ENCODE measurements around the gene TEN1.

TEN1 gene

GRCh38 chr17:75976175-75976848 is 2.7 kb upstream of the TEN1 start:
- no peak for DNase-seq (ENCODE audit: low read depth in 2 of 2)

GRCh38 chr17:75979705-75980187 is 706 bp downstream of the TEN1 start:
- no peak for DNase-seq (ENCODE audit: low read depth in 2 of 2)

GRCh38 chr17:75980188-75981018 is 1.4 kb downstream of the TEN1 start:
- DNase-seq (ENCODE audit: low read depth in 2 of 2): no peak

GRCh38 chr17:75981019-75981615 is 2.1 kb downstream of the TEN1 start:
- no peak for DNase-seq (ENCODE audit: low read depth in 2 of 2)

- no peak for DNase-seq (ENCODE audit: low read depth in 2 of 2)
Measured at GRCh38 chr17:75983501-75984181, 4.6 kb downstream of the TEN1 start.

- DNase-seq (ENCODE audit: low read depth in 2 of 2): no peak
Measured at GRCh38 chr17:75985986-75986385, 6.9 kb downstream of the TEN1 start.

GRCh38 chr17:75987041-75987440 is 8.0 kb downstream of the TEN1 start:
- no peak for DNase-seq (ENCODE audit: low read depth in 2 of 2)

GRCh38 chr17:75991396-75991795 is 12.4 kb downstream of the TEN1 start:
- DNase-seq (ENCODE audit: low read depth in 2 of 2): no peak

- DNase-seq (ENCODE audit: low read depth in 2 of 2): no peak
Measured at GRCh38 chr17:75994802-75995370, 15.8 kb downstream of the TEN1 start.

GRCh38 chr17:75995385-75995925 is 16.4 kb downstream of the TEN1 start:
- DNase-seq (ENCODE audit: low read depth in 2 of 2): no peak

- DNase-seq (ENCODE audit: low read depth in 2 of 2): no peak
Measured at GRCh38 chr17:75996665-75997590, 17.9 kb downstream of the TEN1 start.

- DNase-seq (ENCODE audit: low read depth in 2 of 2): no peak
Measured at GRCh38 chr17:75998327-75998795, 19.3 kb downstream of the TEN1 start.

- no peak for DNase-seq (ENCODE audit: low read depth in 2 of 2)
Measured at GRCh38 chr17:76000016-76000754, 21.1 kb downstream of the TEN1 start.

GRCh38 chr17:76000755-76001521 is 21.9 kb downstream of the TEN1 start, which contains the start of gene CDK3:
Gene CDK3 (plus strand): TSS chr17:76000855. CDS start chr17:76001426, 571 bp downstream.
- DNase-seq (ENCODE audit: low read depth in 2 of 2): no peak

- no peak for DNase-seq (ENCODE audit: low read depth in 2 of 2)
Measured at GRCh38 chr17:76002100-76002499, 23.1 kb downstream of the TEN1 start.

- DNase-seq (ENCODE audit: low read depth in 2 of 2): no peak
Measured at GRCh38 chr17:76003915-76004314, 24.9 kb downstream of the TEN1 start.

GRCh38 chr17:76004750-76005262 is 25.8 kb downstream of the TEN1 start:
- no peak for DNase-seq (ENCODE audit: low read depth in 2 of 2)

Data from activated CD8-positive, alpha-beta memory T cell treated with anti-CD3 and anti-CD28 coated beads for 4 hours (primary cell).